Measurements from ENCODE around the gene FARS2.
A peak's percentile ranks its signal among the peaks of the same experiment; 100 is the strongest.

- TF ChIP-seq EZH2 (IDR thresholded peaks at IDR 0.05; ENCODE audit: low read length, missing control alignments) (no peak), CTCF (conservative IDR thresholded peaks at IDR 0.05 in 1 of 2, IDR thresholded peaks at IDR 0.05 in 1 of 2; ENCODE audit: low read depth in 1 of 2, low read length in 2 of 2) (peak in 1 of 2 donors; percentile 28)
Observed at GRCh38 chr6:5213836-5214235, 47.5 kb upstream of the FARS2 start.

Measured in fibroblast of lung (primary cell).